GM10847 (cell line): ENCODE results near the gene GRID1.

ENCODE experiments used
- POLR2A ChIP-seq: IDR thresholded peaks from 2 replicates; pipeline ENCODE4 v1.6.1; 2011; ENCODE audit not compliant: insufficient read length; ENCODE audit errors: extremely low read depth

The GRID1 gene

DNA sequence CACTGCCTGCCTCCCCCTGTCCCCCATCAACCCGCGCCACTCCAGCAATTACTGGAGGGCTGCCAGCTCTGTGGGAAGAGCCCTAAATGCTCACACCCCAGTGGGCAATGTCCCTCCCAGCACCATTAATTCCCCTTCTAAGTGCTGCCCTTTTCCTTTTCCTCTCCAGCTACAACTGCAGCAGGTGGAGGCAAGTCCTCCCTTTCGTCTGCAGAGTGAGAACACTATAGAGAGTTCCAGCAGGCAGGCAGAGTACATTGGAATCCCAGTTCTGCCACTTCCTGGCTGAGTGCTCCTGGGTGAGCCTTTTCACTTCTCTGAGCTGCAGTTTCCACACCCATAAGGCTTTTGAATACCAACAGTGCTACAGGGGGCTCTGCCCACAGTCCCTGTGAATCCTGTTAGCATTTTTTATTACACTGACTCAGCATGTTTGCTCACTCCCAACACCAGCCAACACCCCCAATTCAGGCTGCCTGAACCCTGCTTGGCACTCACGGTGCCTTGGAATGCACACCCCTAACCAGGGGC is 447.0 kb downstream of the GRID1 start:
- TF ChIP-seq POLR2A: no peak

- TF ChIP-seq POLR2A: no peak
Measured at GRCh38 chr10:85918371-85918770, 448.2 kb downstream of the GRID1 start.

DNA sequence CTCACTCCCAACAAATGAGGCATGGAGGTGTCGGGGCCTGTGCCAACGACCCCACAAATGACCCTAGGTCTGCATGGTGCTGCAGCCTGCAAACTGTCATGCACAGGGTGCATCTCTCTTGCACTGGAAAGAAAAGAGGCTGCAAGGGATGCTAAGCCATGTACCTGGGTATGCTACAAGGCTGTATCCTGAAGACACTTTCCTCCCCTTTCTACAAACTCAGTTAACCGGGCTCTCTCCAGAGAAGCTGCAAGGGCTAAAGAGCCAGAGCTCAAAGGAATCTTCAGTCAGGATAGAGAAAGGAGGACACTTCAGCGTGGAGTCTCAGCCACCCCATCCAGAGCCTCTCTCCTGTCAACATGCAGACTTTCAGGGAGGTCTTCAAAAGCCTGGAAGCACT is 449.0 kb downstream of the GRID1 start:
- no peak for TF ChIP-seq POLR2A

DNA sequence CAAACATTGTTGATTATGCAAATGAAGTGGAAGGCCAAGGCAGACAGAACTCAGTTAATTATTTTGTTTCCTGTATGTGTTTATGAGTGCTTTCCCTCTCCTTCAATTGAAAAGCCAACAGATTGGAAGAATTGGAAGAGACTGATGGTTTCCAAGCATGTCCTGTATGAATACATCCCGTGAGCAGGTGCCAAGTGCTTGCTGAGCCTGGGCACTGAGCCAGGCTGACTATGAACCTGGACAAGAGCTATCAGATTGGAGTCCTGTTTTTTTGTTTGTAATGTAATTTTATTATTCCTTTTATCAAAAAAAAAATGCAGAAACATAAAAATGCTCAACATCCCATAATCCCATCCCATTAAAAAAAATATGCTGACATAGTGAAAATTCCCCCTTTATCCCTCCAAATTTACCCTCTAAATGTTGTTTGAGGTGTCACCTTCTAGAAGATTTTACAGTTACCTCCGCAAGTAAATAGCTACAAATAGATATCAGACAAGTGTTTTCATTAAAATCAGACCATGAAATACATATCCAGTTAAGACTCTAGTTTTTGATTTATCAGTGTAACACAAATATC is 449.5 kb downstream of the GRID1 start:
- TF ChIP-seq POLR2A: no peak

DNA sequence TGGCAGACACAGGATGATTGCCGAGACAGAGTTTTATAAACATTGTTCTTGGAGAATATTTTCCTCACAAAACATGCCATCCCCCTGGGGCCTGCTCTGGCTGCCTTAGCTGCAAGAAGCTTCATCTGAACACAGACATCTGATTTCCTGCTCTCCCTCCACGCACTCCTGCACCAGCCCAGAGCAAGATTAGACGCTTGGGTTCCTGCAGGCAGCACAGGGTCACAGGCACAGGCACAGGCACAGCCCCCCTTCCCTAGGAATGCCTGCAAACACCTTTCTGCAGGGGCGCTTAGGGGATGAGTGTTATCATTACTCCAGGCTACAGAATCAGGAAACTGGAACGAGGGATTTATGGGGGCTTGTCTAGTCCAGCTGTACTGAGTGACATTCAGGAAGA is 450.3 kb downstream of the GRID1 start:
- no peak for TF ChIP-seq POLR2A

GRCh38 chr10:85915245-85915846 is 451.2 kb downstream of the GRID1 start:
- TF ChIP-seq POLR2A: no peak

DNA sequence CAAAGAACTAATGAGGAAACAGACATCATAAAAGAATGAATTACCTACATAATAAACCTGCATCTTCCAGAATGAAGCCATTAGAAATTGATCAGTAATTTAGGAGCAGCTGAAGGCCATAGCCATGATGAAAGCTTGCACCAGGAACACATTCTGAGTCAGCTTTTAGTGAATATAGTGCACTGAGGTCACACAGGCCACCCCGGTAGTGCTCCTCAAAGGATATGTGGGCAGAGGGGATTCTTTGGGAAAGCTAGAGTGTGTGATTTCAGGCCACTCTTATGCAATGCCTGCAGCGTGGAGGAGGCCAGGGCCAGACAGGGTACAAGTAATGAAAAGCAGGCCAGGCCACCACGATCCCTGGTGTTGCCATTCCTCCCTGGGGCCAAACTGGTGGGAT is 451.9 kb downstream of the GRID1 start:
- TF ChIP-seq POLR2A: no peak

DNA sequence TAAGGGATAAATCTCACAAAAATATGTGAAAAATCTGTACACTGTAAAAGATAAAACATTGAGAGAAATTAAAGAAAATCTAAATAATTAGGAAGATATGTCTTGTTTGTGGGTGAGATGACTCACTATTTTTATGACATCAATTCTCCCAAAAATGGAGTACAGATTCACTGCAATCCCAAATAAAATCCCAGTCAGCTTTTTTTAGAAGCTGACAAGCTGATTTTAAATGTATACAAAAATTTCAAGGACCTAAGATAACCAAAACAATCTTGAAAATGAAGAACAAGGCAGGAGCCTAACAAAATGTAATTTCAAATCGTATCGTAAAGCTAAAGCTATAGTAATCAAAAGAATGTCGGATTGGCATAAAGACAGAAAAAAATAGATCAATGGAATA is 458.1 kb downstream of the GRID1 start:
- no peak for TF ChIP-seq POLR2A

- no peak for TF ChIP-seq POLR2A
Measured at GRCh38 chr10:85902051-85902450, 464.5 kb downstream of the GRID1 start.

DNA sequence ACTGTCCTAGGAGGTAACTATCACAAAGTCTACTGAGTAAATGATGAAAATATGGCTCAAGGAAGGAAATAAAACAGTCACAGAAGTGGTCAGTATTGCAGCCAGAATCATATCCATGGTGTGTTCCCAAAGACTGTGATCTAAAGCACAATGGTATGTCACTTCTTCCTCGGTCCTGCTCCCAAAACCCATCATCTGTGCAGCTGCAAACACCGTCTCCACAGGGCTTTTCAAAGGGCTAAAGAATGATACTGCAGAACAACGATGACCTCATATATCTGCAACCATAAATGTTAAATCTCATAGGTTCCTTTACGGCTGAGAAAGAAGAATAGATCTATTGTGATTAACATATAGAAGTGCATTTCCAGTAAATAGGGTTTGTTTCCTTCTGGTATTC is 465.0 kb downstream of the GRID1 start:
- no peak for TF ChIP-seq POLR2A

DNA sequence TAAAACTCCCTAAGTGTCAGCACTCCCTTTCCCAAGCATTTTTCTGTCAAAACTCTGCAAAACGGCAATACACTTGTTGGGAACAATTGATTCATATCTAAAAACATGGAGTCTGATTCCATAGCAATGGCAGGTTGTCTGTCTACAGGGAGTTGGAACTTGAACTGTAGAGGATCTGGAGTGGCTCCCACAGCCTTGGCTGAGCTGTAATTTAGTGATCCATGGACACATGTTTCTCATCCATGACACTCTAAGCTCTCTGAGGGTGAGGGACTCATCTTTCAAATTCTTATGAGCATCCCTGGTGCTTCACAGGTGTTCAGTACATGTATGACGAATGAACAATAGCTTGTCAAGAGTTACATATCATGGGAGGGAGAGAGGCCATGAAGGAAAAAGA is 466.1 kb downstream of the GRID1 start:
- no peak for TF ChIP-seq POLR2A

GRCh38 chr10:85900061-85900460 is 466.5 kb downstream of the GRID1 start:
- TF ChIP-seq POLR2A: no peak

DNA sequence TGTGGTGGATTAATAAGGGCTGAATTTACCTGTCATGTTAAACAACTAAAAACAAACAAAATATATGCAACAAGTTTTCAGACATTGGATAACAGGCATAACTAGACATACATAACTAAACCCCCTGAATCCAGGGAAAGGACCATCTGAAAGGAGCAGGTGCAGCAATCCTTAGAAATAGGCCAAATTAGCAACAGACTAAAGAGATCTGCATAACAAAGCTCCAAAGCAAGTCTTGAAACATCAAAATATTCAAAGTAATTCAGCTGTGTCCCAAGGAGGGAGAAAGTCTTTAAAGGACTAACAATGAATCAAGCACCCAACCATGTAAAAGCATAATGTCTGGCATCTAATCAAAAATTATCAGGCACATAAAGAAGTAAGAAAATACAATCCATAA is 475.1 kb downstream of the GRID1 start:
- TF ChIP-seq POLR2A: no peak

GRCh38 chr10:85888559-85888958 is 478.0 kb downstream of the GRID1 start:
- TF ChIP-seq POLR2A: no peak

DNA sequence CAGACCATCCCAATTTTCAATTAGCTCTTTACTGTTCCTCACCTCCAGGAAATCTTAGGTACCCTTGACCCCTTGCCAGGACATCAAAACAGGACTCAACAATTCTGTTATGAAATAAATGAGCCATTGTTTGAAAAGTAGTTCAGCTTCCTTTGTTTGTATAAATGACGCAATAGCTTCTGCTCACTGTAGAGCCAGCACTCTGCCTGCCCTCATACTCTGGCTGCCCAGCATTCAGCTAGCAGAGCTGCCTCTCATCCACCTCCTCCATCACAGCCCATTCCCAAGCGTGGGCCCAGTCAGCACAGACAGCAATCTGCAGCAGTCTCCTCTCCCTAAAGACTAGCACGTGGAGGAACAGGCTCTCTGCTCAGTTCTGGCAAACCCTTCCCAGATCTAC is 478.6 kb downstream of the GRID1 start:
- no peak for TF ChIP-seq POLR2A

DNA sequence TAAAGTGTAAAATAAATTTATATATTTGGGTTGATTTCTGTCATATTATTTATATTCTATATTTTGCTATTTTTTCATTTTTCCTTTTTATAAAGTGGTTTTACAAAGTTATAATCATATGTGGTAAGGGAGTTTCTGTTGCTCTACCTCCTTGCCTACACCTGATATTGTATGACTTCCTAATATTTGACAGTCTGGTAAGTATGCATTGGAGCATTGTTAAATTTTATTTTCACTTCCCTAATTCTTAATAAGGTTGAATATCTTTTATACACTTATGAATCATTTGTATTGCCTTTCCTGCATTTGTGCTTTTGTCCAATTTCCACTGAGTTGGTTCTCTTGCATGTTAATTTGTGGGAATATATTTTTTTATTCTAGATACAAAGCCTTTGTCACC is 492.4 kb downstream of the GRID1 start:
- TF ChIP-seq POLR2A: no peak

GRCh38 chr10:85873063-85873462 is 493.5 kb downstream of the GRID1 start:
- no peak for TF ChIP-seq POLR2A
